ENCODE results near the gene TMEM263. TPM values are rescaled to one million over a fixed set of nuclear protein-coding genes. Genes with fewer than 3 reads are reported as not detected.
"Not testable (repeated sequence)": the region's sequence is repeated elsewhere in the genome, so short reads cannot be mapped to it uniquely, and the experiment has no call there.

TMEM263 gene
- total RNA-seq, 4 donors from 2014 or later, result 14.2 to 30.5 (median 28.1) TPM

DNA sequence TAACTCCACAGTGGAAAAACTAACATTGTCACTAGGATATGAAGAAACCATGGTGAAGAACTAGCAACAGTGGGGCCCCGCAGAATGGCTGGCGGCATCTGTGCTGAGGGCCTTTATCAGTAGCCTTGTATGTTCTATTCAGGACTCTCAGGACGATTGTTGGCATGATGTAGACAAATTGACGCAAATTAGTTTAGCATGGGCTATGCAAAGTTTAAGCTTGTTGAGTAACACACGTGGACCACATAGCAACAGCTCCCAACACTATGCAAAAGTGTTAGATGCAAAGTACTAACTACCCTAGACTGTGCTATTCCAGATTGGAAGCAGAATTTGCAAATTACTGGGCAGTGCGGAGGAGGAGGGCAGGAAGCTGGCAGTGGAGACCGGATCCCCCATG lies 38.2 kb upstream of the TMEM263 start:
- Histone ChIP-seq H3K27ac (no peak overlapping the region), H3K36me3 (no peaks in the 10 kb centered on the region), H3K4me3 (no peak overlapping the region), H3K4me1 (no peaks in the 10 kb centered on the region), H3K9me3 (no peaks in the 10 kb centered on the region), H3K27me3 (no peaks in the 10 kb centered on the region)
- DNase-seq, result no peak
- TF ChIP-seq POLR2A (IDR thresholded peaks at IDR 0.05), result no peak
- TF ChIP-seq, protein P1, sequence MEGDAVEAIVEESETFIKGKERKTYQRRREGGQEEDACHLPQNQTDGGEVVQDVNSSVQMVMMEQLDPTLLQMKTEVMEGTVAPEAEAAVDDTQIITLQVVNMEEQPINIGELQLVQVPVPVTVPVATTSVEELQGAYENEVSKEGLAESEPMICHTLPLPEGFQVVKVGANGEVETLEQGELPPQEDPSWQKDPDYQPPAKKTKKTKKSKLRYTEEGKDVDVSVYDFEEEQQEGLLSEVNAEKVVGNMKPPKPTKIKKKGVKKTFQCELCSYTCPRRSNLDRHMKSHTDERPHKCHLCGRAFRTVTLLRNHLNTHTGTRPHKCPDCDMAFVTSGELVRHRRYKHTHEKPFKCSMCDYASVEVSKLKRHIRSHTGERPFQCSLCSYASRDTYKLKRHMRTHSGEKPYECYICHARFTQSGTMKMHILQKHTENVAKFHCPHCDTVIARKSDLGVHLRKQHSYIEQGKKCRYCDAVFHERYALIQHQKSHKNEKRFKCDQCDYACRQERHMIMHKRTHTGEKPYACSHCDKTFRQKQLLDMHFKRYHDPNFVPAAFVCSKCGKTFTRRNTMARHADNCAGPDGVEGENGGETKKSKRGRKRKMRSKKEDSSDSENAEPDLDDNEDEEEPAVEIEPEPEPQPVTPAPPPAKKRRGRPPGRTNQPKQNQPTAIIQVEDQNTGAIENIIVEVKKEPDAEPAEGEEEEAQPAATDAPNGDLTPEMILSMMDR (IDR thresholded peaks at IDR 0.05), result no peak

DNA sequence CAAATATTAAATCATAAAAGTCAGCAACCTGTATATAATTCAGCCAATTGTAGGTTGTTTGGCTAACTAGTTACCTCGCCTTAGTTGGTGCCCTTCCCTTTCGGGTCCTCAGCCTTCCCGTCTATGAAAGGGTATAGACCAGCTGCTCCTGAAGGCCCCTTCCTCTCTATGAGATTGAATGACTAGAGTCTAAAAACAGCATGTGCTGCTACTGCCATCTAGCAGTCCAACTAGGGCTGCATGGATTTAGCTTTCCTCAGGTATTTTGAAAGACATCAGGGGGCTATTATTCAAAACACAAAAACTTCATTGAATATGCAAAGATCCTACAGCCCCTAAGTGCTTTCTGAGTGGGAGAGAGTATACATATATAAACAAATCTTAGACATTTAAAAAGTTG lies 37.0 kb upstream of the TMEM263 start:
- Histone ChIP-seq H3K27me3 (no peaks in the 10 kb centered on the region), H3K4me1 (no peaks in the 10 kb centered on the region), H3K9me3 (no peaks in the 10 kb centered on the region), H3K4me3 (no peak overlapping the region), H3K27ac (no peak overlapping the region), H3K36me3 (no peaks in the 10 kb centered on the region)
- DNase-seq, result no peak
- no peak for TF ChIP-seq POLR2A (IDR thresholded peaks at IDR 0.05)
- TF ChIP-seq, protein P1 (IDR thresholded peaks at IDR 0.05), result peak in 3 of 6 experiments; percentile 25 to 41 (median 39)

DNA sequence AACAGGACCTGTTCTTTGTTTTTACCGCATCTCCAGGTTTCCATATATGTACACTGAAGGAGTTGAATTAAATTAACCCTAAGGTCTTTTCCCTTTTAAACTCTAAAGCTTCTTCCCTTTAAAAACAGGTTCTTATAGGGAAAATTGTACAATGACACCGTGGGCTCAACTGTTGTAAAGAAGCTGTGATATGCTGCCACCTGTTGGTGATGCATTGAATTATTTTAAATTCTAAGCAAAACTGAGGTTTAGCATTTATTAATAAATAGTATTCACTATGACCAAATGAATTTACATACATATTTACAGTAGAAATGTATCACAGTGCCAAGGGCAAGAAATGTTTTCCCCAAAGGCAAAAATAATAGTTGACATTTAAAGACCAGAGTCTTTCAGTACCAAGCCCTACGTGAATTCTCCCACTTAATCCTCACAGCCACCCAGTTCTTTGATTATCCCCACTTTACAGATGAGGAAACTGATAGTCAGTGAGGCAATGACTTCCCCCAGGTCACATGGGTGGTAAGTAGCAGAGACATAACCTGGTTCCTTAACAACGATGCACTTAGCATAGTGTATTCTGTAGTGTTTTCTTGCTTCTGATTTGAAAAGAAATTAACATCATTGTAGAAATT lies 35.7 kb upstream of the TMEM263 start:
- H3K27me3 ChIP-seq, result no peaks in the 10 kb centered on the region
- no peaks in the 10 kb centered on the region for H3K4me1 ChIP-seq
- no peak overlapping the region for H3K4me3 ChIP-seq
- no peaks in the 10 kb centered on the region for H3K9me3 ChIP-seq
- no peak overlapping the region for H3K27ac ChIP-seq
- no peak for DNase-seq
- TF ChIP-seq POLR2A (IDR thresholded peaks at IDR 0.05), result no peak
- TF ChIP-seq, protein P1 (IDR thresholded peaks at IDR 0.05), result peak; percentile 52 to 90 (median 84)
- H3K36me3 ChIP-seq, result no peaks in the 10 kb centered on the region

DNA sequence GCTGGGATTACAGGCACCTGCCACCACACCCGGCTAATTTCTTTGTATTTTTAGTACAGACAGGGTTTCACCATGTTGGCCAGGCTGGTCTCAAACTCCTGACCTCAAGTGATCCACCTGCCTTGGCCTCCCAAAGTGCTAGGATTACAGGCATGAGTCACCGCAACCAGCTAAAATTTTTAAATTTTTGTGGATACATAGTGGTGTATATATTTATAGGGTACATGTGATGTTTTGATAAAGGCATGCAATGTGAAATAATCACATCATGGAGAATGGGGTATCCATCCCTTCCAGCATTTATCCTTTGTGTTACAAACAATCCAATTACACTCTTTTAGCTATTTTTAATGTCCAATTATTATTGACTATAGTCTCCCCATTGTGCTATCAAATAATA lies 33.7 kb upstream of the TMEM263 start:
- not testable (repeated sequence) for H3K4me1 ChIP-seq, DNase-seq, H3K36me3 ChIP-seq, H3K9me3 ChIP-seq, H3K27me3 ChIP-seq, H3K27ac ChIP-seq, H3K4me3 ChIP-seq

DNA sequence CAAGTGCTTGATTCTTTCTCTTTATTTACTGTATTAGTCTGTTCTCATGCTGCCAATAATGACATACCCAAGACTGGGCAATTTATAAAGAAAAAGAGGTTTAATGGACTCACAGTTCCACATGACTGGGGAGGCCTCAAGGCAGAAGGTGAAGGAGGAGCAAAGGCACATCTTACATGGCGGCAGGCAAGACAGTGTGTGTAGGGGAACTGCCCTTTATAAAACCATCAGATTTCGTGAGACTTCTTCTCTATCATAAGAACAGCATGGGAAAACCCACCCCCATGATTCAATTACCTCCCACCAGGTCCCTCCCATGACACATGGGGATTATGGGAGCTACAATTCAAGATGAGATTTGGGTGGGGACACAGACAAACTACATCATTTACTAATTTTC lies 32.1 kb upstream of the TMEM263 start:
- H3K4me3 ChIP-seq, H3K4me1 ChIP-seq, H3K36me3 ChIP-seq, H3K27me3 ChIP-seq, H3K27ac ChIP-seq, H3K9me3 ChIP-seq, DNase-seq: not testable (repeated sequence)

DNA sequence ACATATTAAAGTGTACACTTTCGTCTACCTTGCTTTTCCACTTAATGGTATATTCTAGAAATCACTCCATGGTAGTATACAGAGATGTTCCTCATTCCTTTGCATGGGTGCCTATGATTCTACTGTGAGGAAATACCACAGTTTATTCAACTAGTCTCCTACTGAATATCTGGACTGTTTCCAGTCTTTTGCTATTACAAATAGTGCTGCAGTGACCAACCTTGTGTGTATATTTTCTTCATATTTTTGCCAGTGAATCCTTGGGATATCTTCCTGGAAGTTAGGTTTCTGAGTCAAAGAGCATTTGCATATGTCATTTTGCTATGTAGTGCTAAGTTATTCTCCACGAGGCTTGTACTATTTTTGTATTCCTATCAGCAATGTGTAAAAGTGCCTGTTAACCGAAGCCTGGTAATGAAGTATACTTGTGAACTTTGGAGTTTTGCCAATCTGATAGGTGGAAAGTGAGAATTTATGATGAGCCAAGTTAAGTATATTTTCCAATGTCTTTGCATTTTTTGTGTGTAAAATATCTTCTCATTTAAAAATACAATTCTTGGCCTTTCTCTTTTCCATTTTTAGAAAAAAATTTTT lies 31.3 kb upstream of the TMEM263 start:
- Histone ChIP-seq H3K27me3 (no peaks in the 10 kb centered on the region), H3K36me3 (no peaks in the 10 kb centered on the region), H3K9me3 (no peaks in the 10 kb centered on the region), H3K4me3 (no peak overlapping the region), H3K27ac (no peak overlapping the region), H3K4me1 (no peaks in the 10 kb centered on the region)
- DNase-seq, result no peak
- TF ChIP-seq, protein P1 (IDR thresholded peaks at IDR 0.05), result no peak
- no peak for TF ChIP-seq POLR2A (IDR thresholded peaks at IDR 0.05)

DNA sequence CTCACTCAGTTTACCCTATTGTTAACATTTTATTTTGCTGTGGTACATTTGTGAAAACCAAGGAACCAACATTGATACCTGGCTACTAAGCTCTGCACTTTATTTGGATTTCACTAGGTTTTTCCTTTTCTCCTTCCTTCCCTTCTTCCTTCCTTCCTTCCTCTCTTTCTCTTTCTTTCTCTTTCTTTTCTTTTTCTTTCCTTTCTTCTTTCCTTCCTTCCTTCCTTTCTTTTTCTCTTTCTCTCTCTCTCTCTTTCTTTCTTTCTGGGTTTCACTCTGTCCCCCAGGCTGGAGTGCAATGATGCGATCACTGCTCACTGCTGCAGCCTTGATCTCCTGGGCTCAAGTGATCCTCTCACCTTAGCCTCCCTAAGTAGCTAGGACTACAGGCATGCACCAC lies 29.1 kb upstream of the TMEM263 start:
- no peak overlapping the region for H3K4me3 ChIP-seq
- no peak overlapping the region for H3K27ac ChIP-seq
- no peak for DNase-seq
- H3K27me3 ChIP-seq, result no peaks in the 10 kb centered on the region
- TF ChIP-seq, protein P1 (IDR thresholded peaks at IDR 0.05), result no peak
- no peak for TF ChIP-seq POLR2A (IDR thresholded peaks at IDR 0.05)
- H3K9me3 ChIP-seq, result no peaks in the 10 kb centered on the region
- H3K36me3 ChIP-seq, result no peaks in the 10 kb centered on the region
- H3K4me1 ChIP-seq, result no peaks in the 10 kb centered on the region

Data from Peyer's patch (tissue), 4 donors.